ENCODE results near the gene GABARAP.

GABARAP gene

DNA sequence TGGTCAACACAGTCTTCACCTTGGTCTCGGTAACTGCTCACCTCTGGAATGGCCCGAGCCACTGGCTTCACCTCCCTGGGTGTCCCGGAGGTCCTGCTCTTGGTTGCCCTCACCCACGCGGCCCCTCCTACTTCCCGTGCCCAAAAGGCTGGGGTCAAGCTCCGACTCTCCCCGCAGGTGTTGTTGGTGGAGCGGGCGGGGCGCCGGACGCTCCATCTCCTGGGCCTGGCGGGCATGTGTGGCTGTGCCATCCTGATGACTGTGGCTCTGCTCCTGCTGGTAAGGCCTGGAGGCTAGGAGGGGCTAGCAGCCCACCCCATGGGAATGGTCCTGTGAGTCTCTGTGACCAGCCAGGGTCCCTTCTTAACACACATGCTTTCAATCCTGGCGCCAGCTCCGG, 42.7 kb upstream of the GABARAP start:
- no peak for DNase-seq (ENCODE audit: low read depth, low spot score)
- in situ Hi-C loops (cut with HindIII; ENCODE audit: low sequenced_read_pairs) = no loop called here

DNA sequence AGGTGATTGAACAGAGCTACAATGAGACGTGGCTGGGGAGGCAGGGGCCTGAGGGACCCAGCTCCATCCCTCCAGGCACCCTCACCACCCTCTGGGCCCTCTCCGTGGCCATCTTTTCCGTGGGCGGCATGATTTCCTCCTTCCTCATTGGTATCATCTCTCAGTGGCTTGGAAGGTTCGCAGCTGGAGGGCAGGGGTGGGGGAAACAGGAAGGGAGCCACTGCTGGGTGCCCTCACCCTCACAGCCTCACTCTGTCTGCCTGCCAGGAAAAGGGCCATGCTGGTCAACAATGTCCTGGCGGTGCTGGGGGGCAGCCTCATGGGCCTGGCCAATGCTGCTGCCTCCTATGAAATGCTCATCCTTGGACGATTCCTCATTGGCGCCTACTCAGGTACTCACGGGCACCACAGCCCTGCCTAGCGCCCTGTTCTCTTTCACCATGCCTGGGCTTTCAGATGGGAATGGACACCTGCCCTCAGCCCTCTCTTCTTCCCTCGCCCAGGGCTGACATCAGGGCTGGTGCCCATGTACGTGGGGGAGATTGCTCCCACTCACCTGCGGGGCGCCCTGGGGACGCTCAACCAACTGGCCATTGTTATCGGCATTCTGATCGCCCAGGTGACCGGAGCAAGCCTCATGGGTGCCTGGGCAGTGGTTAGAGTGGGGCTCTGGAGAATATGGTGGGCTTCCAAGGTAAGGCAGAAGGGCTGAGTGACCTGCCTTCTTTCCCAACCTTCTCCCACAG, 41.4 kb upstream of the GABARAP start:
- DNase-seq (ENCODE audit: low read depth, low spot score) = no peak
- TF ChIP-seq, protein P1, sequence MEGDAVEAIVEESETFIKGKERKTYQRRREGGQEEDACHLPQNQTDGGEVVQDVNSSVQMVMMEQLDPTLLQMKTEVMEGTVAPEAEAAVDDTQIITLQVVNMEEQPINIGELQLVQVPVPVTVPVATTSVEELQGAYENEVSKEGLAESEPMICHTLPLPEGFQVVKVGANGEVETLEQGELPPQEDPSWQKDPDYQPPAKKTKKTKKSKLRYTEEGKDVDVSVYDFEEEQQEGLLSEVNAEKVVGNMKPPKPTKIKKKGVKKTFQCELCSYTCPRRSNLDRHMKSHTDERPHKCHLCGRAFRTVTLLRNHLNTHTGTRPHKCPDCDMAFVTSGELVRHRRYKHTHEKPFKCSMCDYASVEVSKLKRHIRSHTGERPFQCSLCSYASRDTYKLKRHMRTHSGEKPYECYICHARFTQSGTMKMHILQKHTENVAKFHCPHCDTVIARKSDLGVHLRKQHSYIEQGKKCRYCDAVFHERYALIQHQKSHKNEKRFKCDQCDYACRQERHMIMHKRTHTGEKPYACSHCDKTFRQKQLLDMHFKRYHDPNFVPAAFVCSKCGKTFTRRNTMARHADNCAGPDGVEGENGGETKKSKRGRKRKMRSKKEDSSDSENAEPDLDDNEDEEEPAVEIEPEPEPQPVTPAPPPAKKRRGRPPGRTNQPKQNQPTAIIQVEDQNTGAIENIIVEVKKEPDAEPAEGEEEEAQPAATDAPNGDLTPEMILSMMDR (IDR thresholded peaks at IDR 0.05; ENCODE audit: low read depth, low read length) = no peak
- in situ Hi-C loops (cut with HindIII; ENCODE audit: low sequenced_read_pairs) = no loop called here
- H3K4me3 ChIP-seq (ENCODE audit: low read depth, low read length) = no peak overlapping the region

More for the DNA sequence above, 42.7 kb upstream of the GABARAP start:
- TF ChIP-seq, protein P1 (IDR thresholded peaks at IDR 0.05; ENCODE audit: low read depth, low read length) = no peak
- no peak overlapping the region for H3K4me3 ChIP-seq (ENCODE audit: low read depth, low read length)

DNA sequence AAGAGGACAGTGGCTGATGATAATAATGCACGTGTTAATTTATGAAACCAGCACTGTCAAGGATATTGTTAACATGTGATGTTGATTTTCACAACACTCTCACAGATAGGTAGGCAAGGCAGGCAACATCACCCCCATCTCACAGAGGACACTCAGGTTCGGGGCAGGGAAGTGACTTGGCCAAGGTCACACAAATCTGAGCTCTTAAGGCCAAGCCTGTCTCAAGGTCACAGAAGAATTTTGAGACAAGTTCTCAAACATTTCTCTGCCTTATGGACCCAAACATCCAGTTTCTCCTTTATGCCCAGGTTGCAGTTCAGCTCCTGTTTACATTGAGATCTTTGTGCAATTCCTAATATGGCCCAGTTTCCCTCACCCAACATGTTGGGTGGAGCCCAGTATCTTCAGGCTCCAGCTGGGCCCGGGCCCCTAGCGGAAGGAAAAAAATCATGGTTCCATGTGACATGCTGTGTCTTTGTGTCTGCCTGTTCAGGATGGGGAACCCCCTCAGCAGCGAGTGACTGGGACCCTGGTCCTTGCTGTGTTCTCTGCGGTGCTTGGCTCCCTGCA, 40.6 kb upstream of the GABARAP start:
- no peak overlapping the region for H3K4me3 ChIP-seq (ENCODE audit: low read depth, low read length)
- in situ Hi-C loops (cut with HindIII; ENCODE audit: low sequenced_read_pairs) = no loop called here
- no peak for DNase-seq (ENCODE audit: low read depth, low spot score)
- TF ChIP-seq, protein P1 (IDR thresholded peaks at IDR 0.05; ENCODE audit: low read depth, low read length) = no peak

DNA sequence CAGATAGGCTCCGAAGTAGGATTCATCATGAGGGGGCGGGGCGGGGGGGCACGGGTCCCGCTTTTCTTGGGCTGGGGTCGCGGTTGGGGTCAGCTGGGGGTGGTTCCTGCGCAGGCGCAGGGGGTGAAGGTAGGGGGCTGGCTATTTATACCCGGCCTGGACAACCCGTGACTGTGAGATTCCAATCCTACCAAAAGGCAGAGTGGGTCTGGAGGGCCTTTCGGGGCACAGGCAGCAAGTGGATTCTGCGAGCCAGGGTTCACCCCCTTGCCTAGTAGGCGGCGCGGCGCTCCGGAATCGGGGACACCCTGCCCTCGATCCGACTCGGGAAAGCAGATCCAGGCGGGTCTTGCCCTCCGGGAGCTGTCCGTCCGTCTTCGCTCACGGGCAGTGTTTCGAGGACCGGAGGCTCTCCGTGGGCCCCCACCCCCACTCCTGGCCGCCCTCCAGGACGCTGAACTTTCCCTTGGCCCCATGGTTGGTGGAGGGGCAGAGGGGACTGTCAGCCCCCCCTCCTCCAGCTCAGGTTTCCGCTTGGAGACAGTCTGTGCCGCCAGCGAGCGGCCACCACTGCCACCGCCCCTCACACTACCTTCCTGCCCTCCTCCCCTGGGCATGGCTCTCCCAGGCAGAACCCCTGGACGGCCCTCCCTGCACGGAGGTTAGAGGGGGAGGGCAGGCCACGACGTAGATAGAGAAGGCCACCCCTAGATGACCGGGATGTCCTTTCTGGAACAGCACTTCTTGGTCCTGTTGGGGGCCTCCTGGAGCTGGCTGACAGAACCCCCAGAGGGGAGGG, 39.9 kb upstream of the GABARAP start:
- TF ChIP-seq, protein P1 (IDR thresholded peaks at IDR 0.05; ENCODE audit: low read depth, low read length) = no peak
- H3K4me3 ChIP-seq (ENCODE audit: low read depth, low read length) = peak overlapping the region; percentile 36
- in situ Hi-C loops (cut with HindIII; ENCODE audit: low sequenced_read_pairs) = no loop called here
- no peak for DNase-seq (ENCODE audit: low read depth, low spot score)

DNA sequence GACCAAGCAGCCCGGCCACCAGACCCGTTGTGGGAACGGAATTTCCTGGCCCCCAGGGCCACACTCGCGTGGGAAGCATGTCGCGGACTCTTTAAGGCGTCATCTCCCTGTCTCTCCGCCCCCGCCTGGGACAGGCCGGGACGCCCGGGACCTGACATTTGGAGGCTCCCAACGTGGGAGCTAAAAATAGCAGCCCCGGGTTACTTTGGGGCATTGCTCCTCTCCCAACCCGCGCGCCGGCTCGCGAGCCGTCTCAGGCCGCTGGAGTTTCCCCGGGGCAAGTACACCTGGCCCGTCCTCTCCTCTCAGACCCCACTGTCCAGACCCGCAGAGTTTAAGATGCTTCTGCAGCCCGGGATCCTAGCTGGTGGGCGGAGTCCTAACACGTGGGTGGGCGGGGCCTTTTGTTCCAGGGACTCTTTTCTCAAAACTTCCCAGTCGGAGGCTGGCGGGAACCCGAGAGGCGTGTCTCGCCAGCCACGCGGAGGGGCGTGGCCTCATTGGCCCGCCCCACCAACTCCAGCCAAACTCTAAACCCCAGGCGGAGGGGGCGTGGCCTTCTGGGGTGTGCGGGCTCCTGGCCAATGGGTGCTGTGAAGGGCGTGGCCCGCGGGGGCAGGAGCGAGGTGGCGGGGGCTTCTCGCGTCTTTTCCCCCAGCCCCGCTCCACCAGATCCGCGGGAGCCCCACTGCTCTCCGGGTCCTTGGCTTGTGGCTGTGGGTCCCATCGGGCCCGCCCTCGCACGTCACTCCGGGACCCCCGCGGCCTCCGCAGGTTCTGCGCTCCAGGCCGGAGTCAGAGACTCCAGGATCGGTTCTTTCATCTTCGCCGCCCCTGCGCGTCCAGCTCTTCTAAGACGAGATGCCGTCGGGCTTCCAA, 39.1 kb upstream of the GABARAP start, which contains the start of gene SLC2A4:
TSS of gene SLC2A4 (plus strand) at position 645 of the 879 bp plus-strand sequence. CDS start at position 862, 217 bp downstream.
- TF ChIP-seq, protein P1 (IDR thresholded peaks at IDR 0.05; ENCODE audit: low read depth, low read length) = no peak
- in situ Hi-C loops (cut with HindIII; ENCODE audit: low sequenced_read_pairs) = no loop called here

More for the DNA sequence above, 39.1 kb upstream of the GABARAP start, which contains the start of gene SLC2A4:
- DNase-seq (ENCODE audit: low read depth, low spot score) = peak; percentile 93
- peak within 1 kb of the TSS; percentile 36 for H3K4me3 ChIP-seq (ENCODE audit: low read depth, low read length)

Data from astrocyte of the spinal cord (primary cell).